Measurements from ENCODE around the gene SCLT1. TPM values are rescaled to one million over a fixed set of nuclear protein-coding genes. Genes with fewer than 3 reads are reported as not detected.

SCLT1 gene
- total RNA-seq, 4 donors from 2014 or later: 6.7 to 19.1 (median 13.5) TPM

GRCh38 chr4:128904821-128905220, 188.5 kb downstream of the SCLT1 start:
- H3K9me3 ChIP-seq: no peaks in the 10 kb centered on the region
- no peaks in the 10 kb centered on the region for H3K27me3 ChIP-seq
- no peaks in the 10 kb centered on the region for H3K36me3 ChIP-seq
- no peak overlapping the region for H3K4me3 ChIP-seq
- no peak overlapping the region for H3K27ac ChIP-seq
- WGBS, 2 donors: 90 to 91% methylated on average over 3 of the region's 3 CpGs
- TF ChIP-seq CTCF (IDR thresholded peaks at IDR 0.05) (no peak), POLR2A (IDR thresholded peaks at IDR 0.05) (no peak)
- H3K4me1 ChIP-seq: no peaks in the 10 kb centered on the region
- intact Hi-C loops (cut with DNase I): no loop called here
- no peak for DNase-seq

- Histone ChIP-seq H3K9me3 (no peaks in the 10 kb centered on the region), H3K27me3 (no peaks in the 10 kb centered on the region), H3K36me3 (peaks cover 0 to 5% (median 0%) of the 10 kb centered on the region in 3 donors), H3K4me3 (no peak overlapping the region), H3K27ac (no peak overlapping the region), H3K4me1 (no peaks in the 10 kb centered on the region)
- TF ChIP-seq CTCF (IDR thresholded peaks at IDR 0.05) (no peak), POLR2A (IDR thresholded peaks at IDR 0.05) (no peak)
- intact Hi-C loops (cut with DNase I): no loop called here
- WGBS, 2 donors: 74% methylated on average over 4 of the region's 4 CpGs
- DNase-seq: no peak
These were observed 212.7 kb downstream of the SCLT1 start for GRCh38 chr4:128880662-128881061.

- Histone ChIP-seq H3K27me3 (no peaks in the 10 kb centered on the region), H3K9me3 (no peaks in the 10 kb centered on the region), H3K27ac (no peak overlapping the region), H3K4me3 (no peak overlapping the region), H3K36me3 (peaks cover 0 to 5% (median 0%) of the 10 kb centered on the region in 3 donors), H3K4me1 (no peaks in the 10 kb centered on the region)
- WGBS, 2 donors: 82 to 83% methylated on average over 2 of the region's 2 CpGs
- TF ChIP-seq POLR2A (IDR thresholded peaks at IDR 0.05) (no peak), CTCF (IDR thresholded peaks at IDR 0.05) (no peak)
- intact Hi-C loops (cut with DNase I): no loop called here
- no peak for DNase-seq
These were observed 213.4 kb downstream of the SCLT1 start for GRCh38 chr4:128879971-128880370.

GRCh38 chr4:128879283-128879682, 214.1 kb downstream of the SCLT1 start:
- H3K36me3 ChIP-seq: peaks cover 0 to 9% (median 0%) of the 10 kb centered on the region in 3 donors
- H3K27me3 ChIP-seq: no peaks in the 10 kb centered on the region
- TF ChIP-seq POLR2A (IDR thresholded peaks at IDR 0.05) (no peak), CTCF (IDR thresholded peaks at IDR 0.05) (no peak)
- no peaks in the 10 kb centered on the region for H3K4me1 ChIP-seq
- H3K4me3 ChIP-seq: no peak overlapping the region
- no peak overlapping the region for H3K27ac ChIP-seq
- DNase-seq: no peak
- H3K9me3 ChIP-seq: no peaks in the 10 kb centered on the region
- intact Hi-C loops (cut with DNase I): no loop called here
- 78 to 97% methylated on average over 2 of the region's 2 CpGs for WGBS, 2 donors

GRCh38 chr4:128877934-128878333, 215.4 kb downstream of the SCLT1 start:
- Histone ChIP-seq H3K9me3 (no peaks in the 10 kb centered on the region), H3K27ac (no peak overlapping the region), H3K27me3 (no peaks in the 10 kb centered on the region), H3K4me3 (no peak overlapping the region), H3K4me1 (no peaks in the 10 kb centered on the region), H3K36me3 (peaks cover 0 to 22% (median 0%) of the 10 kb centered on the region in 3 donors)
- no peak for DNase-seq
- WGBS, 2 donors: 91 to 97% methylated on average over 4 of the region's 4 CpGs
- TF ChIP-seq POLR2A (IDR thresholded peaks at IDR 0.05): no peak
- no peak for TF ChIP-seq CTCF (IDR thresholded peaks at IDR 0.05)
- intact Hi-C loops (cut with DNase I): no loop called here
